MM.1S (cell line): ENCODE data around the gene CD276.
"Not testable (repeated sequence)": the region's sequence is repeated elsewhere in the genome, so short reads cannot be mapped to it uniquely, and the experiment has no call there.

Experiments used
- CTCF ChIP-seq: fragments of 300-600 bp; sonication (generic); IDR thresholded peaks from 2 replicates; pipeline ENCODE4 v1.5.1; 2016; ENCODE audit warnings: antibody characterized with exemption, low read length, mixed read lengths
- EZH2 ChIP-seq: fragments of 300-600 bp; sonication (generic); optimal IDR thresholded peaks from 2 replicates; pipeline ENCODE3; 2017; ENCODE audit warnings: low read depth, mild to moderate bottlenecking, antibody characterized with exemption, low read length, mixed read lengths

- TF ChIP-seq EZH2, CTCF: not testable (repeated sequence)
These were observed 20.1 kb downstream of the CD276 start for GRCh38 chr15:73704142-73704868.
